Upper lobe of right lung (tissue), 1 donor: ENCODE results near the gene STK32C. TPM values are rescaled to one million over a fixed set of nuclear protein-coding genes. Genes with fewer than 3 reads are reported as not detected.
"Not testable (repeated sequence)": the region's sequence is repeated elsewhere in the genome, so short reads cannot be mapped to it uniquely, and the experiment has no call there.

Source experiments
- ATAC-seq: fragments of 200-7000 bp; cut with Tn5 transposase; one replicate; pipeline ENCODE4 v1.9.1; 2020; ENCODE audit warnings: mild to moderate bottlenecking, moderate library complexity
- DNase-seq: peaks from one replicate; pipeline ENCODE4 v3.0.0-alpha.2; 2020
- H3K27ac ChIP-seq: fragments of 200-600 bp; one replicate; pipeline ENCODE4 v1.8.0; 2022
- H3K27me3 ChIP-seq: fragments of 200-600 bp; one replicate; pipeline ENCODE4 v1.8.0; 2022; ENCODE audit warnings: mild to moderate bottlenecking
- H3K36me3 ChIP-seq: fragments of 200-600 bp; one replicate; pipeline ENCODE4 v1.8.0; 2022
- H3K4me1 ChIP-seq: fragments of 200-600 bp; one replicate; pipeline ENCODE4 v1.8.0; 2022
- H3K4me3 ChIP-seq: fragments of 200-600 bp; one replicate; pipeline ENCODE4 v1.8.0; 2022; ENCODE audit warnings: mild to moderate bottlenecking
- H3K9me3 ChIP-seq: fragments of 200-600 bp; one replicate; pipeline ENCODE4 v1.8.0; 2022
- CTCF ChIP-seq: fragments of 200-600 bp; IDR thresholded peaks from one replicate; pipeline ENCODE4 v1.8.0; 2022; ENCODE audit warnings: antibody characterized with exemption
- intact Hi-C: fragments of 100-400 bp; cut with DNase I; formaldehyde crosslinking; loops from one replicate; pipeline ENCODE4 v1.11.0; 2022
- total RNA-seq: library from RNA; stranded (reverse); fragmentation: NEBNext Ultra II Directional; extraction: Animal tissue kit (Norgen Biotek cat#: 25700); gene quantifications from one replicate; pipeline ENCODE4 v1.2.1, GENCODE V29; 2021
- donor health status: DM: no; HTN: yes; CAD: no; lungs with severe emphysema.

The STK32C gene
- total RNA-seq, 1 donor from 2014 or later, result 13.2 TPM

- no peaks in the 10 kb centered on the region for H3K36me3 ChIP-seq
- TF ChIP-seq CTCF, result no peak
- no peak for ATAC-seq
- no peaks in the 10 kb centered on the region for H3K4me1 ChIP-seq
- intact Hi-C loops, result loop anchor here (10.0 kb wide), 1 partner anchor 235 kb away; no protein-coding TSS in a partner anchor
- no peaks in the 10 kb centered on the region for H3K27me3 ChIP-seq
- no peak overlapping the region for H3K4me3 ChIP-seq
- DNase-seq, result no peak
- H3K27ac ChIP-seq, result no peak overlapping the region
- peaks cover 3% of the 10 kb centered on the region for H3K9me3 ChIP-seq
Observed at GRCh38 chr10:132220061-132220460, 87.7 kb downstream of the STK32C start.

- ATAC-seq (no peak), DNase-seq (no peak)
- no peaks in the 10 kb centered on the region for H3K36me3 ChIP-seq
- peaks cover 3% of the 10 kb centered on the region for H3K9me3 ChIP-seq
- H3K4me3 ChIP-seq, result no peak overlapping the region
- peak; percentile 10 for TF ChIP-seq CTCF
- intact Hi-C loops, result no loop called here
- no peak overlapping the region for H3K27ac ChIP-seq
- H3K27me3 ChIP-seq, result no peaks in the 10 kb centered on the region
- H3K4me1 ChIP-seq, result no peaks in the 10 kb centered on the region
Observed at GRCh38 chr10:132219486-132219885, 88.3 kb downstream of the STK32C start.

- H3K4me1 ChIP-seq, H3K27me3 ChIP-seq, DNase-seq, H3K36me3 ChIP-seq, H3K4me3 ChIP-seq, H3K27ac ChIP-seq, H3K9me3 ChIP-seq, intact Hi-C loops, ATAC-seq: not testable (repeated sequence)
Observed at GRCh38 chr10:132216441-132216840, 91.3 kb downstream of the STK32C start.

GRCh38 chr10:132213917-132214316, 93.8 kb downstream of the STK32C start:
- no peaks in the 10 kb centered on the region for H3K36me3 ChIP-seq
- no peak overlapping the region for H3K4me3 ChIP-seq
- intact Hi-C loops, result no loop called here
- H3K4me1 ChIP-seq, result no peaks in the 10 kb centered on the region
- H3K27ac ChIP-seq, result no peak overlapping the region
- no peak for TF ChIP-seq CTCF
- DNase-seq, result no peak
- H3K9me3 ChIP-seq, result peaks cover 3% of the 10 kb centered on the region
- no peaks in the 10 kb centered on the region for H3K27me3 ChIP-seq
- ATAC-seq, result no peak

GRCh38 chr10:132212816-132213215, 94.9 kb downstream of the STK32C start:
- no peaks in the 10 kb centered on the region for H3K27me3 ChIP-seq
- DNase-seq, result no peak
- intact Hi-C loops, result no loop called here

GRCh38 chr10:132211246-132211645, 96.5 kb downstream of the STK32C start:
- H3K36me3 ChIP-seq, result no peaks in the 10 kb centered on the region
- no peaks in the 10 kb centered on the region for H3K27me3 ChIP-seq
- H3K4me3 ChIP-seq, result no peak overlapping the region
- no peaks in the 10 kb centered on the region for H3K4me1 ChIP-seq
- H3K27ac ChIP-seq, result no peak overlapping the region
- peaks cover 3% of the 10 kb centered on the region for H3K9me3 ChIP-seq
- ATAC-seq (no peak), DNase-seq (no peak)
- intact Hi-C loops, result no loop called here
- no peak for TF ChIP-seq CTCF

More at GRCh38 chr10:132212816-132213215, 94.9 kb downstream of the STK32C start:
- H3K4me3 ChIP-seq, result no peak overlapping the region
- no peak overlapping the region for H3K27ac ChIP-seq
- no peak for TF ChIP-seq CTCF
- peaks cover 3% of the 10 kb centered on the region for H3K9me3 ChIP-seq
- no peaks in the 10 kb centered on the region for H3K36me3 ChIP-seq
- no peaks in the 10 kb centered on the region for H3K4me1 ChIP-seq
- no peak for ATAC-seq
